Right atrium auricular region (tissue), 2 donors: Measurements from ENCODE around the gene TBC1D14. TPM values are rescaled to one million over a fixed set of nuclear protein-coding genes. Genes with fewer than 3 reads are reported as not detected.

Source experiments
- DNase-seq: peaks from one replicate; pipeline ENCODE4 v3.0.0-alpha.2; 2019; ENCODE audit warnings: low spot score
- H3K27ac ChIP-seq, 2 donors: fragments of 200-600 bp; sonication (generic); 1 replicate in 1 of 2; 2 replicates in 1 of 2; pipeline ENCODE4 v1.5.1; 2016 to 2019
- H3K27me3 ChIP-seq, 2 donors: fragments of 200-600 bp; sonication (generic); one replicate each; pipeline versions ENCODE4 v1.5.1 to v1.6.0; 2017 to 2019
- H3K36me3 ChIP-seq: fragments of 200-600 bp; sonication (generic); one replicate; pipeline ENCODE4 v1.5.1; 2016
- H3K4me1 ChIP-seq, 2 donors: fragments of 200-600 bp; sonication (generic); one replicate each; pipeline versions ENCODE4 v1.5.1 to v1.6.0; 2017 to 2019
- H3K4me3 ChIP-seq, 2 donors: fragments of 200-600 bp; sonication (generic); 1 replicate in 1 of 2; 2 replicates in 1 of 2; pipeline ENCODE4 v1.5.1; 2017 to 2019; ENCODE audit warnings: mild to moderate bottlenecking in 1 of 2, moderate library complexity in 1 of 2
- H3K9me3 ChIP-seq, 2 donors: fragments of 200-600 bp; sonication (generic); one replicate each; pipeline ENCODE4 v1.5.1; 2019
- total RNA-seq, 2 donors: library from RNA; depleted of rRNA; stranded (reverse); fragments of >200 nt; gene quantifications; one replicate each; pipeline ENCODE4 v1.1.0, GENCODE V29; 2016
- TF ChIP-seq, protein P1 (sequence below), 2 donors: fragments of 200-600 bp; sonication (generic); IDR thresholded peaks; one replicate each; pipeline ENCODE4 v1.5.1; 2019; ENCODE audit warnings: antibody characterized with exemption in 2 of 2

Gene TBC1D14
- total RNA-seq, 2 donors from 2014 or later, result 33.7 to 34.0 TPM

- Histone ChIP-seq H3K27me3 (no peaks in the 10 kb centered on the region), H3K27ac (no peak overlapping the region), H3K4me3 (no peak overlapping the region), H3K9me3 (no peaks in the 10 kb centered on the region), H3K36me3 (peaks cover 62% of the 10 kb centered on the region), H3K4me1 (no peaks in the 10 kb centered on the region)
- TF ChIP-seq, protein P1, sequence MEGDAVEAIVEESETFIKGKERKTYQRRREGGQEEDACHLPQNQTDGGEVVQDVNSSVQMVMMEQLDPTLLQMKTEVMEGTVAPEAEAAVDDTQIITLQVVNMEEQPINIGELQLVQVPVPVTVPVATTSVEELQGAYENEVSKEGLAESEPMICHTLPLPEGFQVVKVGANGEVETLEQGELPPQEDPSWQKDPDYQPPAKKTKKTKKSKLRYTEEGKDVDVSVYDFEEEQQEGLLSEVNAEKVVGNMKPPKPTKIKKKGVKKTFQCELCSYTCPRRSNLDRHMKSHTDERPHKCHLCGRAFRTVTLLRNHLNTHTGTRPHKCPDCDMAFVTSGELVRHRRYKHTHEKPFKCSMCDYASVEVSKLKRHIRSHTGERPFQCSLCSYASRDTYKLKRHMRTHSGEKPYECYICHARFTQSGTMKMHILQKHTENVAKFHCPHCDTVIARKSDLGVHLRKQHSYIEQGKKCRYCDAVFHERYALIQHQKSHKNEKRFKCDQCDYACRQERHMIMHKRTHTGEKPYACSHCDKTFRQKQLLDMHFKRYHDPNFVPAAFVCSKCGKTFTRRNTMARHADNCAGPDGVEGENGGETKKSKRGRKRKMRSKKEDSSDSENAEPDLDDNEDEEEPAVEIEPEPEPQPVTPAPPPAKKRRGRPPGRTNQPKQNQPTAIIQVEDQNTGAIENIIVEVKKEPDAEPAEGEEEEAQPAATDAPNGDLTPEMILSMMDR (IDR thresholded peaks at IDR 0.05), result no peak
- no peak for DNase-seq
Observed at GRCh38 chr4:7017446-7018048, 107.9 kb downstream of the TBC1D14 start.

- Histone ChIP-seq H3K9me3 (no peaks in the 10 kb centered on the region), H3K27ac (no peak overlapping the region), H3K4me1 (no peaks in the 10 kb centered on the region), H3K4me3 (no peak overlapping the region), H3K36me3 (peaks cover 60% of the 10 kb centered on the region), H3K27me3 (no peaks in the 10 kb centered on the region)
- TF ChIP-seq, protein P1 (IDR thresholded peaks at IDR 0.05), result no peak
- no peak for DNase-seq
Observed at GRCh38 chr4:7018281-7018680, 108.7 kb downstream of the TBC1D14 start.

- H3K27ac ChIP-seq, result no peak overlapping the region
- no peak overlapping the region for H3K4me3 ChIP-seq
- TF ChIP-seq, protein P1 (IDR thresholded peaks at IDR 0.05), result no peak
- DNase-seq, result no peak
- H3K4me1 ChIP-seq, result no peaks in the 10 kb centered on the region
- no peaks in the 10 kb centered on the region for H3K27me3 ChIP-seq
- peaks cover 62% of the 10 kb centered on the region for H3K36me3 ChIP-seq
- H3K9me3 ChIP-seq, result no peaks in the 10 kb centered on the region
Observed at GRCh38 chr4:7019367-7019766, 109.7 kb downstream of the TBC1D14 start.

- Histone ChIP-seq H3K4me1 (no peaks in the 10 kb centered on the region), H3K9me3 (no peaks in the 10 kb centered on the region), H3K27me3 (no peaks in the 10 kb centered on the region), H3K36me3 (peaks cover 62% of the 10 kb centered on the region), H3K4me3 (no peak overlapping the region), H3K27ac (no peak overlapping the region)
- no peak for DNase-seq
- TF ChIP-seq, protein P1 (IDR thresholded peaks at IDR 0.05), result no peak
Observed at GRCh38 chr4:7020290-7020689, 110.7 kb downstream of the TBC1D14 start.

DNA sequence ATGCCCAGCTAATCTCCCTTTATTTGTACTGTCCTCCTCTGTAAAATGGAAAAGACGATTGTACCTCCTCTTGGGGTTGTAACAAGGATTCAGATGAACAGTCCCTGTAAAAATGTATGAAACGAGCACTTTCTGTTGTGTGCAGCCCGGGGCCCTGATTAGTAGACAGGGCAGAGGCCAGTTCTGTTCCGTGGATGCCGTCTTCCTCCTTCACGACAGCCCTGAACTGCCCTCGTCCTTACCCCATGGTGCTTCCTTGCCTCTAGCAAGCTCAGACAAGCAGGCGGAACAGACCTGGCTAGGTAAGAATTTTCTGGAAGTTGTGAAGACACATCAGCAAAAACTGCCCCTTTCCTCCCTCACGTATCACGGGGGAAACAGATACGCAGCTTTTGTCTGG, 111.2 kb downstream of the TBC1D14 start:
- Histone ChIP-seq H3K36me3 (peaks cover 57% of the 10 kb centered on the region), H3K27me3 (no peaks in the 10 kb centered on the region), H3K4me3 (no peak overlapping the region), H3K4me1 (no peaks in the 10 kb centered on the region), H3K27ac (no peak overlapping the region), H3K9me3 (no peaks in the 10 kb centered on the region)
- DNase-seq, result no peak
- TF ChIP-seq, protein P1 (IDR thresholded peaks at IDR 0.05), result no peak

DNA sequence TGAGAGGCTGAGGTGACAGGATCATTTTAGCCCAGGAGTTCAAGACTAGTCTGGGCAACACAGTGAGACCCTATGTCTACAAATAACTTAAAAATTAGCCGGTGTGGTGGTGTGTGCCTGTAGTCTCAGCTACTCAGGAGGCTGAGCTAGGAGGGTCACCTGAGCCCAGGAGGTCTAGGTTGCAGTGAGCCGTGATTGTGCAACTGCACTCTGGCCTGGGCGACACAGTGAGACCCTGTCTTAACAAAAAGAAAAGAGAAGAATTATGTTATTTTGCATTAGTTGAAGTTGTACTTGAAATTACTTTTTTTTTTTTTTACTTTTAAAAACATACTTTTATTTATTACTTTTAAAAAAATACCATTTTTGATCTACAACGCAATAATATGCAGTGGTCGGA, 111.7 kb downstream of the TBC1D14 start:
- no peak for DNase-seq
- Histone ChIP-seq H3K4me3 (no peak overlapping the region), H3K36me3 (peaks cover 52% of the 10 kb centered on the region), H3K27me3 (no peaks in the 10 kb centered on the region), H3K9me3 (no peaks in the 10 kb centered on the region), H3K27ac (no peak overlapping the region), H3K4me1 (no peaks in the 10 kb centered on the region)
- TF ChIP-seq, protein P1 (IDR thresholded peaks at IDR 0.05), result no peak
